ENCODE results near the gene RABGGTA. TPM values are rescaled to one million over a fixed set of nuclear protein-coding genes. Genes with fewer than 3 reads are reported as not detected.
A peak's percentile ranks its signal among the peaks of the same experiment; 100 is the strongest.

RABGGTA gene
- total and polyA plus RNA-seq, 9 of the 15 experiments (the other 6 are each of a cell fraction or from before 2014, with no cell fraction given), result 4.5 to 24.2 (median 15.5) TPM

DNA sequence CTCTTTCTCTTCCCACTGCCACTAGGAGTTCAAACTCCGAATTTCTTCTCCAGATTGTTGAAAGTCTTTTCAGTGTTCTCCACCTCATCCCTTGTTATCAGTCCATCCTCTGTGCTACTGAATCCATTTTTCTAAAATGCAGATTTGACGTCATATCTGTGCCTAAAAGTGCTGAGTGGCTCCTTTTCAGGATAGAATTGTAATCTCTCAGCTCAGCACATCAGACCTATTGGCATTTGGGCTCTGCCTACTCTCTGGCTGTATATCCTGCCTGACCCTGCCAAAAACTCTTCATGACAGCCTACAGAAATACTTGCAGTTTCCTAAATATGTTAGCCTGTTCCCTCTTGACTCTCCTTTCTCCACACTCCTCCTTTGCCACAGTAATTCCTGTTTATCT, 1.1 kb upstream of the RABGGTA start (continued):
- TF ChIP-seq, protein P1, sequence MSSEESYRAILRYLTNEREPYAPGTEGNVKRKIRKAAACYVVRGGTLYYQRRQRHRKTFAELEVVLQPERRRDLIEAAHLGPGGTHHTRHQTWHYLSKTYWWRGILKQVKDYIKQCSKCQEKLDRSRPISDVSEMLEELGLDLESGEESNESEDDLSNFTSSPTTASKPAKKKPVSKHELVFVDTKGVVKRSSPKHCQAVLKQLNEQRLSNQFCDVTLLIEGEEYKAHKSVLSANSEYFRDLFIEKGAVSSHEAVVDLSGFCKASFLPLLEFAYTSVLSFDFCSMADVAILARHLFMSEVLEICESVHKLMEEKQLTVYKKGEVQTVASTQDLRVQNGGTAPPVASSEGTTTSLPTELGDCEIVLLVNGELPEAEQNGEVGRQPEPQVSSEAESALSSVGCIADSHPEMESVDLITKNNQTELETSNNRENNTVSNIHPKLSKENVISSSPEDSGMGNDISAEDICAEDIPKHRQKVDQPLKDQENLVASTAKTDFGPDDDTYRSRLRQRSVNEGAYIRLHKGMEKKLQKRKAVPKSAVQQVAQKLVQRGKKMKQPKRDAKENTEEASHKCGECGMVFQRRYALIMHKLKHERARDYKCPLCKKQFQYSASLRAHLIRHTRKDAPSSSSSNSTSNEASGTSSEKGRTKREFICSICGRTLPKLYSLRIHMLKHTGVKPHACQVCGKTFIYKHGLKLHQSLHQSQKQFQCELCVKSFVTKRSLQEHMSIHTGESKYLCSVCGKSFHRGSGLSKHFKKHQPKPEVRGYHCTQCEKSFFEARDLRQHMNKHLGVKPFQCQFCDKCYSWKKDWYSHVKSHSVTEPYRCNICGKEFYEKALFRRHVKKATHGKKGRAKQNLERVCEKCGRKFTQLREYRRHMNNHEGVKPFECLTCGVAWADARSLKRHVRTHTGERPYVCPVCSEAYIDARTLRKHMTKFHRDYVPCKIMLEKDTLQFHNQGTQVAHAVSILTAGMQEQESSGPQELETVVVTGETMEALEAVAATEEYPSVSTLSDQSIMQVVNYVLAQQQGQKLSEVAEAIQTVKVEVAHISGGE (CRISPR knock-in tag; IDR thresholded peaks at IDR 0.05), result no peak
- TF ChIP-seq, protein P2, sequence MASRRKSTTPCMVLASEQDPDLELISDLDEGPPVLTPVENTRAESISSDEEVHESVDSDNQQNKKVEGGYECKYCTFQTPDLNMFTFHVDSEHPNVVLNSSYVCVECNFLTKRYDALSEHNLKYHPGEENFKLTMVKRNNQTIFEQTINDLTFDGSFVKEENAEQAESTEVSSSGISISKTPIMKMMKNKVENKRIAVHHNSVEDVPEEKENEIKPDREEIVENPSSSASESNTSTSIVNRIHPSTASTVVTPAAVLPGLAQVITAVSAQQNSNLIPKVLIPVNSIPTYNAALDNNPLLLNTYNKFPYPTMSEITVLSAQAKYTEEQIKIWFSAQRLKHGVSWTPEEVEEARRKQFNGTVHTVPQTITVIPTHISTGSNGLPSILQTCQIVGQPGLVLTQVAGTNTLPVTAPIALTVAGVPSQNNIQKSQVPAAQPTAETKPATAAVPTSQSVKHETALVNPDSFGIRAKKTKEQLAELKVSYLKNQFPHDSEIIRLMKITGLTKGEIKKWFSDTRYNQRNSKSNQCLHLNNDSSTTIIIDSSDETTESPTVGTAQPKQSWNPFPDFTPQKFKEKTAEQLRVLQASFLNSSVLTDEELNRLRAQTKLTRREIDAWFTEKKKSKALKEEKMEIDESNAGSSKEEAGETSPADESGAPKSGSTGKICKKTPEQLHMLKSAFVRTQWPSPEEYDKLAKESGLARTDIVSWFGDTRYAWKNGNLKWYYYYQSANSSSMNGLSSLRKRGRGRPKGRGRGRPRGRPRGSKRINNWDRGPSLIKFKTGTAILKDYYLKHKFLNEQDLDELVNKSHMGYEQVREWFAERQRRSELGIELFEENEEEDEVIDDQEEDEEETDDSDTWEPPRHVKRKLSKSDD (conservative IDR thresholded peaks at IDR 0.05; ENCODE audit: low read length), result no peak
- TF ChIP-seq PHF8 (IDR thresholded peaks at IDR 0.05; ENCODE audit: borderline replicate concordance, low read length), result no peak
- TF ChIP-seq WHSC1 (IDR thresholded peaks at IDR 0.05; ENCODE audit: low read length), result no peak
- no peak for TF ChIP-seq ZNF583 (CRISPR knock-in tag; IDR thresholded peaks at IDR 0.05)
- TF ChIP-seq HNRNPK (IDR thresholded peaks at IDR 0.05; ENCODE audit: low read depth, low read length, poor library complexity, severe bottlenecking), result no peak
- TF ChIP-seq HOXB6 (CRISPR knock-in tag; IDR thresholded peaks at IDR 0.05; ENCODE audit: borderline replicate concordance), result no peak
- no peak for TF ChIP-seq RBM34 (IDR thresholded peaks at IDR 0.05; ENCODE audit: borderline replicate concordance, insufficient read depth, low read length)
- no peak for TF ChIP-seq HDAC8 (tag; IDR thresholded peaks at IDR 0.05)
- TF ChIP-seq NUFIP1 (IDR thresholded peaks at IDR 0.05; ENCODE audit: partially characterized antibody), result no peak
- no peak for TF ChIP-seq ZNF24 (IDR thresholded peaks at IDR 0.05)
- TF ChIP-seq RFX5 (IDR thresholded peaks at IDR 0.05; ENCODE audit: low read depth, low read length), result no peak
- TF ChIP-seq OTX1 (CRISPR knock-in tag; IDR thresholded peaks at IDR 0.05), result no peak
- TF ChIP-seq ZBTB49 (CRISPR knock-in tag; IDR thresholded peaks at IDR 0.05; ENCODE audit: borderline replicate concordance), result no peak
- TF ChIP-seq, protein P3, sequence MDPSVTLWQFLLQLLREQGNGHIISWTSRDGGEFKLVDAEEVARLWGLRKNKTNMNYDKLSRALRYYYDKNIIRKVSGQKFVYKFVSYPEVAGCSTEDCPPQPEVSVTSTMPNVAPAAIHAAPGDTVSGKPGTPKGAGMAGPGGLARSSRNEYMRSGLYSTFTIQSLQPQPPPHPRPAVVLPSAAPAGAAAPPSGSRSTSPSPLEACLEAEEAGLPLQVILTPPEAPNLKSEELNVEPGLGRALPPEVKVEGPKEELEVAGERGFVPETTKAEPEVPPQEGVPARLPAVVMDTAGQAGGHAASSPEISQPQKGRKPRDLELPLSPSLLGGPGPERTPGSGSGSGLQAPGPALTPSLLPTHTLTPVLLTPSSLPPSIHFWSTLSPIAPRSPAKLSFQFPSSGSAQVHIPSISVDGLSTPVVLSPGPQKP (CRISPR knock-in tag; IDR thresholded peaks at IDR 0.05), result no peak
- no peak for TF ChIP-seq MCM3 (IDR thresholded peaks at IDR 0.05)
- peak; percentile 48; the same call in 1 of the 2 replicates for TF ChIP-seq CREM (IDR thresholded peaks at IDR 0.05; ENCODE audit: low read depth)
- TF ChIP-seq DIDO1 (tag; IDR thresholded peaks at IDR 0.05; ENCODE audit: low read depth), result no peak

All from K562 (cell line).